Endodermal cell (in vitro differentiated cells): ENCODE data around the gene GCK. TPM values are rescaled to one million over a fixed set of nuclear protein-coding genes. Genes with fewer than 3 reads are reported as not detected.
A peak's percentile ranks its signal among the peaks of the same experiment; 100 is the strongest.

Experiments
- DNase-seq: peaks from one replicate; pipeline ENCODE4 v3.0.0-alpha.2; 2017
- H3K27ac ChIP-seq: 2 replicates; pipeline ENCODE4 v1.5.1; 2013; ENCODE audit warnings: mild to moderate bottlenecking, low read depth, low read length, moderate library complexity
- H3K27me3 ChIP-seq: 2 replicates; pipeline ENCODE4 v1.6.1; 2013; ENCODE audit warnings: mild to moderate bottlenecking, low read length, moderate library complexity; ENCODE audit not compliant: insufficient read depth, control insufficient read depth, poor library complexity, severe bottlenecking
- H3K36me3 ChIP-seq: 2 replicates; pipeline ENCODE4 v1.7.0; 2013; ENCODE audit warnings: mild to moderate bottlenecking, low read length, moderate library complexity; ENCODE audit not compliant: control insufficient read depth, insufficient read depth
- H3K4me1 ChIP-seq: one replicate; pipeline ENCODE4 v1.7.0; 2013; ENCODE audit warnings: low read length; ENCODE audit not compliant: control insufficient read depth, insufficient read depth
- H3K4me3 ChIP-seq: 2 replicates; pipeline ENCODE4 v1.5.1; 2013; ENCODE audit warnings: mild to moderate bottlenecking, low read length, moderate library complexity
- H3K9ac ChIP-seq: 2 replicates; pipeline ENCODE4 v1.6.1; 2013; ENCODE audit warnings: mild to moderate bottlenecking, low read length, moderate library complexity; ENCODE audit not compliant: poor library complexity, severe bottlenecking; ENCODE audit errors: extremely low read depth
- H3K9me3 ChIP-seq: 2 replicates; pipeline ENCODE4 v1.6.1; 2013; ENCODE audit warnings: mild to moderate bottlenecking, low read length, moderate library complexity; ENCODE audit not compliant: control insufficient read depth
- H3K27ac Mint-ChIP-seq: 2 replicates; pipeline ENCODE4 v1.8.0; 2020; ENCODE audit warnings: mixed read lengths
- H3K27me3 Mint-ChIP-seq: 2 replicates; pipeline ENCODE4 v1.8.0; 2021; ENCODE audit warnings: mild to moderate bottlenecking, mixed read lengths; ENCODE audit not compliant: insufficient read depth
- H3K36me3 Mint-ChIP-seq: 2 replicates; pipeline ENCODE4 v1.8.0; 2020; ENCODE audit warnings: low read depth, mixed read lengths
- H3K4me1 Mint-ChIP-seq: 2 replicates; pipeline ENCODE4 v1.8.0; 2020; ENCODE audit warnings: mixed read lengths
- H3K4me3 Mint-ChIP-seq: 2 replicates; pipeline ENCODE4 v1.8.0; 2020; ENCODE audit warnings: mild to moderate bottlenecking, moderate library complexity, mixed read lengths
- H3K9me3 Mint-ChIP-seq: 2 replicates; pipeline ENCODE4 v1.8.0; 2020; ENCODE audit warnings: mild to moderate bottlenecking, mixed read lengths
- CTCF ChIP-seq: fragments of 200-600 bp; sonication (generic); conservative IDR thresholded peaks from 2 replicates; pipeline ENCODE4 v1.5.0; 2021; ENCODE audit warnings: antibody characterized with exemption, mild to moderate bottlenecking
- WGBS, 2 experiments: methylation state at CpG; one replicate each; pipeline versions ENCODE4 v1.1.5 to v1.1.7; 2013; ENCODE audit warnings: missing lambda C conversion rate in 2 of 2, mixed read lengths in 1 of 2; ENCODE audit not compliant: insufficient coverage in 1 of 2, insufficient read length in 1 of 2; 5-methylcytosine and 5-hydroxymethylcytosine counted together
- total RNA-seq, 2 donors: library from RNA; stranded (reverse); fragmentation: NEBNext Ultra II Directional in 1 of 2; extraction: Animal tissue kit (Norgen Biotek cat#: 25700) in 1 of 2; gene quantifications; 2 replicates in 1 of 2; 3 replicates in 1 of 2; pipeline ENCODE4 v1.2.1, GENCODE V29; 2021

GCK gene
- total RNA-seq, 2 donors from 2014 or later = 0.29 to 0.48 TPM

GRCh38 chr7:44196450-44196872 is 7.2 kb upstream of the GCK start:
- no peaks in the 10 kb centered on the region for H3K9me3 ChIP-seq
- DNase-seq = peak; percentile 88
- H3K4me3 ChIP-seq = no peak overlapping the region
- Mint-ChIP-seq H3K4me1 (peaks cover 4% of the 10 kb centered on the region), H3K36me3 (no peaks in the 10 kb centered on the region), H3K4me3 (no peak overlapping the region), H3K27ac (no peak overlapping the region), H3K27me3 (peaks cover 20% of the 10 kb centered on the region), H3K9me3 (no peaks in the 10 kb centered on the region)
- H3K4me1 ChIP-seq = no peaks in the 10 kb centered on the region
- 66 to 68% methylated on average over 3 of the region's 3 CpGs for WGBS, 2 experiments
- peak; percentile 77 for TF ChIP-seq CTCF
- H3K27me3 ChIP-seq = peaks cover 14% of the 10 kb centered on the region
- no peak overlapping the region for H3K9ac ChIP-seq
- no peak overlapping the region for H3K27ac ChIP-seq
- H3K36me3 ChIP-seq = no peaks in the 10 kb centered on the region

GRCh38 chr7:44195889-44196288 is 6.7 kb upstream of the GCK start:
- TF ChIP-seq CTCF = no peak
- peaks cover 2% of the 10 kb centered on the region for H3K4me1 Mint-ChIP-seq
- no peaks in the 10 kb centered on the region for H3K36me3 ChIP-seq
- no peak overlapping the region for H3K27ac ChIP-seq
- H3K9ac ChIP-seq = no peak overlapping the region
- H3K36me3 Mint-ChIP-seq = no peaks in the 10 kb centered on the region
- H3K4me3 Mint-ChIP-seq = no peak overlapping the region
- WGBS, 2 experiments = 81 to 100% methylated on average over 1 of the region's 1 CpG
- H3K9me3 Mint-ChIP-seq = no peaks in the 10 kb centered on the region
- DNase-seq = no peak
- no peaks in the 10 kb centered on the region for H3K9me3 ChIP-seq
- H3K27me3 Mint-ChIP-seq = peaks cover 20% of the 10 kb centered on the region
- H3K27me3 ChIP-seq = peaks cover 14% of the 10 kb centered on the region
- no peaks in the 10 kb centered on the region for H3K4me1 ChIP-seq
- no peak overlapping the region for H3K27ac Mint-ChIP-seq
- H3K4me3 ChIP-seq = no peak overlapping the region

- Mint-ChIP-seq H3K9me3 (no peaks in the 10 kb centered on the region), H3K27me3 (peaks cover 15% of the 10 kb centered on the region), H3K4me1 (peaks cover 2% of the 10 kb centered on the region), H3K4me3 (no peak overlapping the region), H3K36me3 (no peaks in the 10 kb centered on the region), H3K27ac (no peak overlapping the region)
- no peaks in the 10 kb centered on the region for H3K9me3 ChIP-seq
- H3K4me3 ChIP-seq = no peak overlapping the region
- no peak for DNase-seq
- H3K9ac ChIP-seq = no peak overlapping the region
- no peaks in the 10 kb centered on the region for H3K4me1 ChIP-seq
- H3K36me3 ChIP-seq = no peaks in the 10 kb centered on the region
- 87 to 100% methylated on average over 1 to 3 of the region's 3 CpGs for WGBS, 2 experiments
- no peak for TF ChIP-seq CTCF
- no peak overlapping the region for H3K27ac ChIP-seq
- peaks cover 14% of the 10 kb centered on the region for H3K27me3 ChIP-seq
These were observed 5.4 kb upstream of the GCK start for GRCh38 chr7:44194562-44195145.
